Body of pancreas (tissue), 4 donors: ENCODE results near the gene STX3.

Experiments used
- POLR2A ChIP-seq, 3 donors: fragments of 450-650 bp; IDR thresholded peaks; one replicate each; pipeline ENCODE4 v1.6.1; 2016; ENCODE audit warnings: antibody characterized with exemption in 3 of 3, mild to moderate bottlenecking in 2 of 3
- TF ChIP-seq, protein P1 (sequence below), 7 experiments: fragments of 450-650 bp in 4 of 7; fragments of 200-600 bp in 3 of 7; sonication (generic) in 3 of 7; IDR thresholded peaks; one replicate each; pipeline ENCODE4 v1.5.1; 2016 to 2019; ENCODE audit warnings: antibody characterized with exemption in 7 of 7

DNA sequence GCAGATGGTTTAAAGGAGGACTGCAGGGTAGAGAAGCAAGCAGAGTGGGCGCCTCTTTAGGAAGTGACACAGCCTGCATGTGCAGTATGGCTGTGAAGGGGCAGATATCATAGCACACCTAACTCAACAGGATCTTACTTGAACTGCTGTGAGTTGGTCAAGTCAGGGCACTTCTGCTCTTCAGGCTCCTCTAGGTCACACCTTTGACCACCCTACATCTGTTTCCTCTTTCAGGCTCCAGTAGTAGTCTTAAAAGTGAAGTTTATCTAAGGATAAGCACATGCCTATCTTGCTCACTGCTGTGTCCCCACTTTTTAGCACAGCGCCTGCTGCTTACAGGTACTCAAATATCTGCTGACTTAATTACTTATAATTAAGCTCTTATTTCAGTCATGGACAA lies 48.9 kb downstream of the STX3 start:
- TF ChIP-seq POLR2A (IDR thresholded peaks at IDR 0.05): no peak
- TF ChIP-seq, protein P1, sequence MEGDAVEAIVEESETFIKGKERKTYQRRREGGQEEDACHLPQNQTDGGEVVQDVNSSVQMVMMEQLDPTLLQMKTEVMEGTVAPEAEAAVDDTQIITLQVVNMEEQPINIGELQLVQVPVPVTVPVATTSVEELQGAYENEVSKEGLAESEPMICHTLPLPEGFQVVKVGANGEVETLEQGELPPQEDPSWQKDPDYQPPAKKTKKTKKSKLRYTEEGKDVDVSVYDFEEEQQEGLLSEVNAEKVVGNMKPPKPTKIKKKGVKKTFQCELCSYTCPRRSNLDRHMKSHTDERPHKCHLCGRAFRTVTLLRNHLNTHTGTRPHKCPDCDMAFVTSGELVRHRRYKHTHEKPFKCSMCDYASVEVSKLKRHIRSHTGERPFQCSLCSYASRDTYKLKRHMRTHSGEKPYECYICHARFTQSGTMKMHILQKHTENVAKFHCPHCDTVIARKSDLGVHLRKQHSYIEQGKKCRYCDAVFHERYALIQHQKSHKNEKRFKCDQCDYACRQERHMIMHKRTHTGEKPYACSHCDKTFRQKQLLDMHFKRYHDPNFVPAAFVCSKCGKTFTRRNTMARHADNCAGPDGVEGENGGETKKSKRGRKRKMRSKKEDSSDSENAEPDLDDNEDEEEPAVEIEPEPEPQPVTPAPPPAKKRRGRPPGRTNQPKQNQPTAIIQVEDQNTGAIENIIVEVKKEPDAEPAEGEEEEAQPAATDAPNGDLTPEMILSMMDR (IDR thresholded peaks at IDR 0.05): no peak
